Endodermal cell (in vitro differentiated cells): ENCODE measurements around the gene EPHA2. TPM values are rescaled to one million over a fixed set of nuclear protein-coding genes. Genes with fewer than 3 reads are reported as not detected.

Experiments
- DNase-seq: peaks from one replicate; pipeline ENCODE4 v3.0.0-alpha.2; 2017
- H3K27ac ChIP-seq: 2 replicates; pipeline ENCODE4 v1.5.1; 2013; ENCODE audit warnings: mild to moderate bottlenecking, low read depth, low read length, moderate library complexity
- H3K27me3 ChIP-seq: 2 replicates; pipeline ENCODE4 v1.6.1; 2013; ENCODE audit warnings: mild to moderate bottlenecking, low read length, moderate library complexity; ENCODE audit not compliant: insufficient read depth, control insufficient read depth, poor library complexity, severe bottlenecking
- H3K36me3 ChIP-seq: 2 replicates; pipeline ENCODE4 v1.7.0; 2013; ENCODE audit warnings: mild to moderate bottlenecking, low read length, moderate library complexity; ENCODE audit not compliant: control insufficient read depth, insufficient read depth
- H3K4me1 ChIP-seq: one replicate; pipeline ENCODE4 v1.7.0; 2013; ENCODE audit warnings: low read length; ENCODE audit not compliant: control insufficient read depth, insufficient read depth
- H3K4me3 ChIP-seq: 2 replicates; pipeline ENCODE4 v1.5.1; 2013; ENCODE audit warnings: mild to moderate bottlenecking, low read length, moderate library complexity
- H3K9ac ChIP-seq: 2 replicates; pipeline ENCODE4 v1.6.1; 2013; ENCODE audit warnings: mild to moderate bottlenecking, low read length, moderate library complexity; ENCODE audit not compliant: poor library complexity, severe bottlenecking; ENCODE audit errors: extremely low read depth
- H3K9me3 ChIP-seq: 2 replicates; pipeline ENCODE4 v1.6.1; 2013; ENCODE audit warnings: mild to moderate bottlenecking, low read length, moderate library complexity; ENCODE audit not compliant: control insufficient read depth
- H3K27ac Mint-ChIP-seq: 2 replicates; pipeline ENCODE4 v1.8.0; 2020; ENCODE audit warnings: mixed read lengths
- H3K27me3 Mint-ChIP-seq: 2 replicates; pipeline ENCODE4 v1.8.0; 2021; ENCODE audit warnings: mild to moderate bottlenecking, mixed read lengths; ENCODE audit not compliant: insufficient read depth
- H3K36me3 Mint-ChIP-seq: 2 replicates; pipeline ENCODE4 v1.8.0; 2020; ENCODE audit warnings: low read depth, mixed read lengths
- H3K4me1 Mint-ChIP-seq: 2 replicates; pipeline ENCODE4 v1.8.0; 2020; ENCODE audit warnings: mixed read lengths
- H3K4me3 Mint-ChIP-seq: 2 replicates; pipeline ENCODE4 v1.8.0; 2020; ENCODE audit warnings: mild to moderate bottlenecking, moderate library complexity, mixed read lengths
- H3K9me3 Mint-ChIP-seq: 2 replicates; pipeline ENCODE4 v1.8.0; 2020; ENCODE audit warnings: mild to moderate bottlenecking, mixed read lengths
- WGBS, 2 experiments: methylation state at CpG; one replicate each; pipeline versions ENCODE4 v1.1.5 to v1.1.7; 2013; ENCODE audit warnings: missing lambda C conversion rate in 2 of 2, mixed read lengths in 1 of 2; ENCODE audit not compliant: insufficient coverage in 1 of 2, insufficient read length in 1 of 2; 5-methylcytosine and 5-hydroxymethylcytosine counted together
- total RNA-seq, 2 donors: library from RNA; stranded (reverse); fragmentation: NEBNext Ultra II Directional in 1 of 2; extraction: Animal tissue kit (Norgen Biotek cat#: 25700) in 1 of 2; gene quantifications; 2 replicates in 1 of 2; 3 replicates in 1 of 2; pipeline ENCODE4 v1.2.1, GENCODE V29; 2021
- TF ChIP-seq, protein P1 (sequence below): fragments of 200-600 bp; sonication (generic); conservative IDR thresholded peaks from 2 replicates; pipeline ENCODE4 v1.5.0; 2021; ENCODE audit warnings: antibody characterized with exemption, mild to moderate bottlenecking

The EPHA2 gene
- total RNA-seq, 2 donors from 2014 or later: 56.5 to 64.3 TPM

DNA sequence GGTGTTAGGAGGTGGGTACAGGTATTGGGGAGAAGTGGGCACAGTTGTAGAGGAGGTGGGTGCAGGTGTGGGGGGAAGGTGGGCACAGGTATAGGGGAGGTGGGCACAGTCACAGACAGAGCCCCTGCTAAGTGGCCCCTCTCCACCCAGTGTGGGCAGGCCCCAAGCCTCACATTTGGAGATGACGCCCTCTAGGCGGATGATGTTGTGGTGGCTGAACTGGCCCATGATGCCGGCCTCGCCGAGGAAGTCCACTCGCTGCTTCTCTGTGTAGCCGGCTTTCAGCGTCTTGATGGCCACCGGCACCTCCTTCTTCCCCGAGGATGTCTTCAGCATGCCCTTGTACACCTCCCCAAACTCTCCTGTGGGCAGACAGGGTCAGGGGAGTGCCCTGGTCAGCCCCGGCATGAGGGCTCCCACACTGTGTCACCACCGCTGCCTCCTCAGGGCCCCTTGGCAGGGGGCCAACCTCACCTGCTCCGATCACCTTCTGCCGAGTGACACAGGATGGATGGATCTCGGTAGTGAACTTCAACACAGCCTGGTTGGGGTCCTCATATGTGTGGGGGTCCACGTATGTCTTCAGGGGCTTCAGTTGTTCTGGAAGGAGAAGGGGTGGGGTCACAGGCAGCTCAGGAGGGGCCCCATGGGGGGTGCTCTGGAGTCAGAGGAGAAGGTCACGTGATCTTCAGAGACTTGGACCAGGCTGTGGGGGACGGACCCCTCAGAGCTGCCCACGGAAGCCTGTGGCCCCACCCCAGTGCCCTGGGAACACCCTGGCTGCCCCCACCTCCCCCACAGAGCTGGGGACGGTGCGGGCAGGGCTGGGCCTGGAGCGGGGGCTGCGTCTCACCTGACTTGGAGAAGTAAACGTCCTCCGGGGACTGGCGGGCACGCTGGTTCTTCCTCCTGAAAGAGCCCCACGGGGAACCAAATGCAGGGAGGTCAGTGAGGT is 22.6 kb downstream of the EPHA2 start:
- H3K27ac ChIP-seq: no peak overlapping the region
- no peak overlapping the region for H3K27ac Mint-ChIP-seq
- H3K27me3 ChIP-seq: no peaks in the 10 kb centered on the region
- H3K4me3 ChIP-seq: no peak overlapping the region
- H3K27me3 Mint-ChIP-seq: no peaks in the 10 kb centered on the region
- no peaks in the 10 kb centered on the region for H3K4me1 ChIP-seq
- no peak for DNase-seq
- H3K9me3 ChIP-seq: no peaks in the 10 kb centered on the region
- peaks cover 89% of the 10 kb centered on the region for H3K36me3 ChIP-seq
- H3K9ac ChIP-seq: no peak overlapping the region
- H3K36me3 Mint-ChIP-seq: peaks cover 79% of the 10 kb centered on the region
- no peaks in the 10 kb centered on the region for H3K9me3 Mint-ChIP-seq
- TF ChIP-seq, protein P1, sequence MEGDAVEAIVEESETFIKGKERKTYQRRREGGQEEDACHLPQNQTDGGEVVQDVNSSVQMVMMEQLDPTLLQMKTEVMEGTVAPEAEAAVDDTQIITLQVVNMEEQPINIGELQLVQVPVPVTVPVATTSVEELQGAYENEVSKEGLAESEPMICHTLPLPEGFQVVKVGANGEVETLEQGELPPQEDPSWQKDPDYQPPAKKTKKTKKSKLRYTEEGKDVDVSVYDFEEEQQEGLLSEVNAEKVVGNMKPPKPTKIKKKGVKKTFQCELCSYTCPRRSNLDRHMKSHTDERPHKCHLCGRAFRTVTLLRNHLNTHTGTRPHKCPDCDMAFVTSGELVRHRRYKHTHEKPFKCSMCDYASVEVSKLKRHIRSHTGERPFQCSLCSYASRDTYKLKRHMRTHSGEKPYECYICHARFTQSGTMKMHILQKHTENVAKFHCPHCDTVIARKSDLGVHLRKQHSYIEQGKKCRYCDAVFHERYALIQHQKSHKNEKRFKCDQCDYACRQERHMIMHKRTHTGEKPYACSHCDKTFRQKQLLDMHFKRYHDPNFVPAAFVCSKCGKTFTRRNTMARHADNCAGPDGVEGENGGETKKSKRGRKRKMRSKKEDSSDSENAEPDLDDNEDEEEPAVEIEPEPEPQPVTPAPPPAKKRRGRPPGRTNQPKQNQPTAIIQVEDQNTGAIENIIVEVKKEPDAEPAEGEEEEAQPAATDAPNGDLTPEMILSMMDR: no peak
- H3K4me1 Mint-ChIP-seq: no peaks in the 10 kb centered on the region
- WGBS, 2 experiments: 96 to 98% methylated on average over 16 to 28 of the region's 28 CpGs
- H3K4me3 Mint-ChIP-seq: no peak overlapping the region

GRCh38 chr1:16132325-16132785 is 23.5 kb downstream of the EPHA2 start:
- no peaks in the 10 kb centered on the region for H3K4me1 Mint-ChIP-seq
- TF ChIP-seq, protein P1: no peak
- H3K9ac ChIP-seq: no peak overlapping the region
- WGBS, 2 experiments: 95% methylated on average over 6 of the region's 6 CpGs; no CpG with 5 or more reads in 1 of the 2 experiments
- no peaks in the 10 kb centered on the region for H3K9me3 ChIP-seq
- H3K27me3 ChIP-seq: no peaks in the 10 kb centered on the region
- H3K36me3 Mint-ChIP-seq: peaks cover 78% of the 10 kb centered on the region
- H3K27ac Mint-ChIP-seq: no peak overlapping the region
- no peak for DNase-seq
- no peak overlapping the region for H3K27ac ChIP-seq
- no peak overlapping the region for H3K4me3 ChIP-seq
- H3K27me3 Mint-ChIP-seq: no peaks in the 10 kb centered on the region
- H3K4me1 ChIP-seq: no peaks in the 10 kb centered on the region
- no peaks in the 10 kb centered on the region for H3K9me3 Mint-ChIP-seq
- H3K4me3 Mint-ChIP-seq: no peak overlapping the region
- H3K36me3 ChIP-seq: peaks cover 90% of the 10 kb centered on the region

DNA sequence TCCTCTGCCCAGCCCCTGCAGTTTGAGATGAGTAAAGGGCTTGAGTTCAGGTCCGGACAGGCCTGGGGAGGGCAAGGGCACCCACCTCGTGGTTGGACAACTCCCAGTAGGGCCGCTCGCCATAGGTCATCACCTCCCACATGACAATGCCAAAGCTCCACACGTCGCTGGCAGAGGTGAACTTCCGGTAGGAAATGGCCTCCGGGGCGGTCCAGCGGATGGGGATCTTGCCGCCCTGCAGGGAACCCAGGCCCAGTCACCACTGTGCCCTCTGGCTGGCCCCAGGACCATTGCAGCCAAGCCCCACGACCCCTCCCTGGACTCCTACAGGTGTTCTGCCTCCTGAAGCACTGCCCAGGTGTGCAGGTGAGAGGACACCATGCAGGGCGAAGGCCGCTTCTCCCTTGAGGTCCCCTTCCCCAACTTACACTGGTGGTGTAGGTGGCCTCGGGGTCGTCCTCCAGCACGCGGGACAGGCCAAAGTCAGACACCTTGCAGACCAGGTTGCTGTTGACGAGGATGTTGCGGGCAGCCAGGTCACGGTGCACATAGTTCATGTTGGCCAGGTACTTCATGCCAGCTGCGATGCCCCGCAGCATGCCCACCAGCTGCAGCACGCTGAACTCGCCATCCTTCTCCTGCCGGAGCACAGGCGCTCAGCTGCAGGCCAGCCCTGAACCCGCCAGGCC is 24.1 kb downstream of the EPHA2 start:
- Histone ChIP-seq H3K4me3 (no peak overlapping the region), H3K27me3 (no peaks in the 10 kb centered on the region)

More for the DNA sequence above, 24.1 kb downstream of the EPHA2 start:
- Mint-ChIP-seq H3K9me3 (no peaks in the 10 kb centered on the region), H3K27me3 (no peaks in the 10 kb centered on the region), H3K4me3 (no peak overlapping the region), H3K36me3 (peaks cover 78% of the 10 kb centered on the region), H3K4me1 (no peaks in the 10 kb centered on the region), H3K27ac (no peak overlapping the region)
- peaks cover 90% of the 10 kb centered on the region for H3K36me3 ChIP-seq
- no peak overlapping the region for H3K9ac ChIP-seq
- H3K9me3 ChIP-seq: no peaks in the 10 kb centered on the region
- 96 to 98% methylated on average over 21 to 28 of the region's 28 CpGs for WGBS, 2 experiments
- TF ChIP-seq, protein P1: no peak
- H3K27ac ChIP-seq: no peak overlapping the region
- no peak for DNase-seq
- H3K4me1 ChIP-seq: no peaks in the 10 kb centered on the region
